Esophagus (tissue), 2 donors: Measurements from ENCODE around the gene TCERG1L. TPM values are rescaled to one million over a fixed set of nuclear protein-coding genes. Genes with fewer than 3 reads are reported as not detected.

Source experiments
- H3K27ac ChIP-seq, 2 donors: one replicate each; pipeline ENCODE4 v1.5.1; 2013; ENCODE audit warnings: low read depth in 2 of 2, mild to moderate bottlenecking in 2 of 2, inconsistent platforms in 1 of 2, low read length in 1 of 2, moderate library complexity in 1 of 2
- H3K27me3 ChIP-seq, 2 donors: one replicate each; pipeline ENCODE4 v1.6.1; 2013; ENCODE audit warnings: low read length in 2 of 2, control low read depth in 1 of 2, mild to moderate bottlenecking in 1 of 2; ENCODE audit not compliant: insufficient read depth in 2 of 2, control insufficient read depth in 1 of 2
- H3K36me3 ChIP-seq, 2 donors: one replicate each; pipeline ENCODE4 v1.6.1; 2013; ENCODE audit warnings: low read length in 1 of 2; ENCODE audit not compliant: control insufficient read depth in 2 of 2, insufficient read depth in 2 of 2
- H3K4me1 ChIP-seq, 2 donors: one replicate each; pipeline ENCODE4 v1.6.1; 2013; ENCODE audit warnings: low read length in 1 of 2; ENCODE audit not compliant: control insufficient read depth in 2 of 2, insufficient read depth in 2 of 2
- H3K4me3 ChIP-seq, 2 donors: one replicate each; pipeline ENCODE4 v1.5.1; 2013; ENCODE audit warnings: low read length in 2 of 2, mild to moderate bottlenecking in 2 of 2, low read depth in 1 of 2, moderate library complexity in 1 of 2
- H3K9me3 ChIP-seq, 2 donors: one replicate each; pipeline ENCODE4 v1.6.1; 2013; ENCODE audit warnings: mild to moderate bottlenecking in 2 of 2, low read depth in 1 of 2, low read length in 1 of 2, moderate library complexity in 1 of 2; ENCODE audit not compliant: control insufficient read depth in 2 of 2, insufficient read depth in 1 of 2
- WGBS, 2 donors: extraction: QIAGEN DNeasy Blood & Tissue Kit; methylation state at CpG; one replicate each; pipeline ENCODE4 v1.1.7; 2013; 5-methylcytosine and 5-hydroxymethylcytosine counted together
- polyA plus RNA-seq, 2 donors: library from polyadenylated mRNA; stranded (reverse); fragments of 200-250 nt; gene quantifications; one replicate each; pipeline ENCODE4 v1.2.3, GENCODE V29; 2013
- donor health status: healthy with polysubstance abuse.
- donor health status: Bipolar disorder and iron deficiency.

Gene TCERG1L
- polyA plus RNA-seq, 2 donors = 0.48 TPM; not detected in 1

DNA sequence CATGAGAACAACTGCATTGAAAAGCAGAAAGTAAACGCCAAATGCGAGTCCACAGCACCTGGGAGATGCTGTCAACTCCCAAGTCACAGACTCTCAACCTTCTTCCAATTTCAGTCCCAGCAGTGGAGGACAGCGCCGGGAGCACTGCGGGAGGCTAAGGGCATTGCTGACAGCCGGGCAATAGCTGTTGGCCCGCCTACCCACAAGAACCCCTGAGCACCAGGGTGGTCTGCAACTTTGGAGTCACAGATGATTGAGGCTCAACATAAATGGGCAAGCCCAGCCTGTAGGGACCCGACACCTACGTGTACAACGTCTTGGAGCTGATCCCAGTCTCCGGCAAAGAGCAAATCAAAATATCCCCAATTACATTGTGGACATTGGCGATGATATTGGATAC lies 262.9 kb downstream of the TCERG1L start:
- Histone ChIP-seq H3K4me1 (no peaks in the 10 kb centered on the region), H3K4me3 (no peak overlapping the region), H3K27me3 (no peaks in the 10 kb centered on the region), H3K9me3 (peaks cover 3 to 8% of the 10 kb centered on the region in 2 donors), H3K36me3 (no peaks in the 10 kb centered on the region), H3K27ac (no peak overlapping the region)
- 21 to 31% methylated on average over 12 of the region's 12 CpGs for WGBS, 2 donors

DNA sequence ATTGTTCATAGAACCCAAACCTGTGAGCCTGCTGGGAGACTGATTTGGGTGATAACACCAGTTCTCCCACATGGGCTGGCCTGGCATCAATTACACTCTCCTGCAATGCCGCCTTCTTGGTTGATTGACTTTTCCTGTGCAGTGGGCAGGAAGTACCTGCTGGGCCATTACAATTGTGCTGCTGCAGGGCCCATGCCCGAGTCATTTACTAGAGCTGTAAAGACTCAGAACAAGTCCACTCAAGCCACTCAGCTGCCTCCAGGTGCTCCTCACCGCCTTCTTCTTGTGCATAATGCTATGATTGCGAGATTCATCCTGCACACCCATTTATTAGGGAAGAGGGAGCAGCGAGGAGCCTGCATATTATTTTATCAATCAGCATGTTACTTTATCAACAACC lies 264.0 kb downstream of the TCERG1L start:
- H3K36me3 ChIP-seq = no peaks in the 10 kb centered on the region
- no peaks in the 10 kb centered on the region for H3K4me1 ChIP-seq
- 51 to 67% methylated on average over 5 of the region's 5 CpGs for WGBS, 2 donors
- H3K9me3 ChIP-seq = peaks cover 3 to 8% of the 10 kb centered on the region in 2 donors
- no peaks in the 10 kb centered on the region for H3K27me3 ChIP-seq
- H3K4me3 ChIP-seq = no peak overlapping the region
- H3K27ac ChIP-seq = no peak overlapping the region

DNA sequence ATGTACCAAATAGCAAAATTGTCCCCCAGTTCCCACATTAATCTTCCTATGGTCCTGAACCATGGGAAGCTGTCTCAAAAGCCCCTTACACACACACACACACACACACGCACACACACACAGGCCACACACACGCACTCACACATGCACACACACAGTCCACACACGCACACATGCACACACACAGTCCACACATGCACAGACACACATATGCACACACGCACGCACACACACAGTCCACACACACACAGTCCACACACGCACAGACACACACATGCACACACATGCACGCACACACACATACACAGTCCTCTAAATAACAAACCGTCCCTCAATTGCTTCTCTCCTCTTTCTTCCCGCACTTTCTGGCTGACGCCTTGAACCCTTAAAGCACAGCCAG lies 265.3 kb downstream of the TCERG1L start:
- Histone ChIP-seq H3K27ac (no peak overlapping the region), H3K4me3 (no peak overlapping the region), H3K36me3 (no peaks in the 10 kb centered on the region), H3K27me3 (no peaks in the 10 kb centered on the region), H3K4me1 (no peaks in the 10 kb centered on the region), H3K9me3 (peaks cover 3 to 7% of the 10 kb centered on the region in 2 donors)
- WGBS, 2 donors = 82 to 84% methylated on average over 10 of the region's 10 CpGs

DNA sequence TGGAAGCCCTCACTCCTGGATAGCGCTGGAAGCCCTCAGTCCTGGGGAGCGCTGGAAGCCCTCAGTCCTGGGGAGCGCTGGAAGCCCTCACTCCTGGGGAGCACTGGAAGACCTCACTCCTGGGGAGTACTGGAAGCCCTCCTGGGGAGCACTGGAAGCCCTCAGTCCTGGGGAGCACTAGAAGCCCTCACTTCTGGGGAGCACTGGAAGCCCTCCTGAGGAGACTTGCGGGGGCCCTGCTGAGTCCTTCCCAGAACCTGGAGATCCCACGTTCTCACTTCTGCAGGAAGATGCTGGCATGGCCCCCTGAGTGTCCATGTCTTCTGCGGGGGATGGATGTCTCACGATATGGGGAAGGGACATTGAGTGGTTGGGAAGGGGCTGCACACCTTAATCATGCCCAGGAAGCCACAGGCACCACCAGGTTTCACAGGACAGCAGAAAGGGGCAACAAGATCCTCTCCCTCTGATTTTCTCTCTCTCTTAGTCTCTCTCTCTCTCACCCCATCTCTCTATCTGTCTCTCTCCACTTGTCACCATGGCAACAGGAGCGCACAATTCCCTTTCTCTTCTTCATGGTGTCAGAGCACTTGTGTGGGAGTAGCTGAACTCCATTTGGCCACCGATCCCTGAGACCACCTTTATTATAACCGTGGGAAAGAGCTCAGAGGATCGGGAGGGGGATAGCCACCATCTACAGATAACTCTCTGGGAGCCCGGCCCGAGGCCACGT lies 267.0 kb downstream of the TCERG1L start:
- H3K36me3 ChIP-seq = no peaks in the 10 kb centered on the region
- H3K27me3 ChIP-seq = no peaks in the 10 kb centered on the region
- H3K4me1 ChIP-seq = no peaks in the 10 kb centered on the region
- no peak overlapping the region for H3K27ac ChIP-seq
- H3K9me3 ChIP-seq = peaks cover 3 to 4% of the 10 kb centered on the region in 2 donors
- WGBS, 2 donors = 83 to 85% methylated on average over 14 of the region's 14 CpGs
- no peak overlapping the region for H3K4me3 ChIP-seq

DNA sequence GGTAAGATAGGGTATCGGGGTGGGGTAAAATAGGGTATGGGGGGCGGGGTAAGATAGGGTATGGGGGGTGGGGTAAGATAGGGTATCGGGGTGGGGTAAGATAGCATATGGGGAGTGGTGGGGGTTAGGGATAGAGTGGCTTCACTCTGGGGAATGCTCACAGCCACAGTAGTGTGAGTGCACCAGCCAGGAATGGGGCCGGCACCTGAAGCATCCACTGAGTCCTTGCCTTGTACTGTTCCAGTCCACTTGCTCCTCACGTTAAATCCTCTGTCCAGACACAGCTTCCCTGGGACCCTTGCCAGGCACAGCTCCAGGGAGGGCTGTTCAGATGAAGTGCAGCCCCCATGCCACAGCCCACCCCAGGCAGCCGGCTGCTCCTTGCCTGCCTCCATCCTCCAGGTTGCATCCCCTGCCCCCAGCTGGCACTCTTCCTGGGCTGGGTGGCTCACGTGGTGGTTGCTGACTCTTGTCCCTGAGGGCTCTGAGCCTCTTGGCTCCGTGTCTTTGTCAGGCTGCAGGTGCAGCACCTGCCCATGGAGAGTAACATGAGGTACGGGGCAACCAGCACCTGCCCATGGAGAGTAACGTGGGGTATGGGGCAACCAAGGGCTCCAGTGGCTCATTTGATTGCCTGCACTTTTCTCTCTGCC lies 268.4 kb downstream of the TCERG1L start:
- Histone ChIP-seq H3K4me1 (no peaks in the 10 kb centered on the region), H3K27ac (no peak overlapping the region), H3K36me3 (no peaks in the 10 kb centered on the region), H3K27me3 (no peaks in the 10 kb centered on the region), H3K4me3 (no peak overlapping the region), H3K9me3 (peaks cover 3 to 4% of the 10 kb centered on the region in 2 donors)
- 48 to 60% methylated on average over 7 to 9 of the region's 10 CpGs for WGBS, 2 donors
